SK-N-MC (cell line): Measurements from ENCODE around the gene TTC7B.

Experiments used
- DNase-seq: peaks from one replicate; pipeline ENCODE4 v3.0.0-alpha.2; 2011; ENCODE audit warnings: low read depth, low spot score
- H3K27ac ChIP-seq: fragments of 200-600 bp; sonication (generic); 2 replicates; pipeline ENCODE4 v1.5.1; 2016; ENCODE audit warnings: mixed run types
- H3K36me3 ChIP-seq: fragments of 200-600 bp; sonication (generic); 2 replicates; pipeline ENCODE4 v1.6.1; 2017; ENCODE audit warnings: antibody characterized with exemption, low read length, mixed read lengths; ENCODE audit not compliant: insufficient read depth
- H3K4me3 ChIP-seq: fragments of 200-600 bp; sonication (generic); 2 replicates; pipeline ENCODE4 v1.5.1; 2016
- H3K9ac ChIP-seq: fragments of 200-600 bp; sonication (generic); 2 replicates; pipeline ENCODE4 v1.8.0; 2017; ENCODE audit warnings: mixed run types, mixed read lengths; ENCODE audit not compliant: insufficient read length
- H3K9me3 ChIP-seq: fragments of 200-600 bp; sonication (generic); 2 replicates; pipeline ENCODE4 v1.6.1; 2017; ENCODE audit warnings: low read depth, mild to moderate bottlenecking, antibody characterized with exemption, low read length, moderate library complexity, mixed read lengths
- EZH2 ChIP-seq: fragments of 200-600 bp; sonication (generic); IDR thresholded peaks from one replicate; pipeline ENCODE4 v1.6.1; 2017; ENCODE audit warnings: antibody characterized with exemption
- FOXP2 ChIP-seq: optimal IDR thresholded peaks from 2 replicates; pipeline ENCODE3; 2011; ENCODE audit warnings: mild to moderate bottlenecking, moderate library complexity; ENCODE audit not compliant: insufficient read depth; ENCODE audit errors: extremely low read length, control extremely low read depth
- POLR2AphosphoS5 ChIP-seq: IDR thresholded peaks from 2 replicates; pipeline ENCODE4 v1.6.1; 2012; ENCODE audit warnings: mild to moderate bottlenecking, low read depth, low read length, borderline replicate concordance

TTC7B gene

GRCh38 chr14:90726656-90727055 lies 89.6 kb downstream of the TTC7B start:
- H3K9me3 ChIP-seq = no peaks in the 10 kb centered on the region
- H3K4me3 ChIP-seq = no peak overlapping the region
- DNase-seq = no peak
- H3K9ac ChIP-seq = no peak overlapping the region
- no peaks in the 10 kb centered on the region for H3K36me3 ChIP-seq
- H3K27ac ChIP-seq = no peak overlapping the region
- TF ChIP-seq EZH2 (no peak), FOXP2 (no peak), POLR2AphosphoS5 (no peak)

GRCh38 chr14:90724866-90725265 lies 91.4 kb downstream of the TTC7B start:
- TF ChIP-seq POLR2AphosphoS5 = no peak
- no peak for TF ChIP-seq FOXP2
- TF ChIP-seq EZH2 = no peak
- H3K9me3 ChIP-seq = no peaks in the 10 kb centered on the region
- no peaks in the 10 kb centered on the region for H3K36me3 ChIP-seq
- H3K9ac ChIP-seq = no peak overlapping the region
- no peak overlapping the region for H3K27ac ChIP-seq
- no peak for DNase-seq
- no peak overlapping the region for H3K4me3 ChIP-seq

- Histone ChIP-seq H3K4me3 (no peak overlapping the region), H3K9me3 (no peaks in the 10 kb centered on the region), H3K27ac (no peak overlapping the region), H3K9ac (no peak overlapping the region), H3K36me3 (no peaks in the 10 kb centered on the region)
- no peak for DNase-seq
- no peak for TF ChIP-seq FOXP2
- TF ChIP-seq POLR2AphosphoS5 = no peak
- no peak for TF ChIP-seq EZH2
Observed at GRCh38 chr14:90722590-90722989, 93.6 kb downstream of the TTC7B start.

DNA sequence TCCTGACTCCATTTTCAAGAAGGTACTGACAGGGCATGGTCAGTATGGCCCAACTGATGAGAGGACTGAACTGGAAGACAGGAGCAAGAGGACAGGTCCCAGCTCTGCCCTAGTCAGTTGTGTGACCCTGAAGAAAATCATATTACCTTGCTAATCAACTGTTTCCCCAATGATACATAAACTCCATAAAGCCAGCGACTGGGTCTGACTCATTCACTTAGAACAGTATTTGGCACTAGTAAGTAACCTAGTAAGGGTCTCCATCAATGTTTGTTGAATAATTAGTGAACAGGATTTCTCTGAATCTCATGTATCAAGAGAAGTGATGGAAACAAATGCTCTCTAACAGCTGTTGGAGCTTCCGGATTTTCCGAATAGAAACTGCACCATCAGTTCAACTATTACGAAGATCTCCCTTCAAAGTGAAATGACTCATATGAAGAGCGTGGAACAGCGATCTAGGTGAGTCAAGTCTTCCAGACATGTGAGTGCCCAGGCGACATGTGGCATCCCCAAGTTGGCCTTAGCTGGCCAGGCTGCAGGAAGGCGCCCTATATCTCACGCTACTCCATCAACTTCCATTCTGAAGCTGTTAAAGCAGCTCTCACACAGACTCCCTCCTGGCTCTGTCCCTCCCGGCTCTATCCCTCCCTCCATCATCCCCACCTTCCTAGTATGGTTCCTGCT lies 94.5 kb downstream of the TTC7B start:
- H3K27ac ChIP-seq = no peak overlapping the region
- DNase-seq = no peak
- H3K4me3 ChIP-seq = no peak overlapping the region
- no peaks in the 10 kb centered on the region for H3K9me3 ChIP-seq
- TF ChIP-seq FOXP2 = no peak
- no peak overlapping the region for H3K9ac ChIP-seq
- H3K36me3 ChIP-seq = no peaks in the 10 kb centered on the region

DNA sequence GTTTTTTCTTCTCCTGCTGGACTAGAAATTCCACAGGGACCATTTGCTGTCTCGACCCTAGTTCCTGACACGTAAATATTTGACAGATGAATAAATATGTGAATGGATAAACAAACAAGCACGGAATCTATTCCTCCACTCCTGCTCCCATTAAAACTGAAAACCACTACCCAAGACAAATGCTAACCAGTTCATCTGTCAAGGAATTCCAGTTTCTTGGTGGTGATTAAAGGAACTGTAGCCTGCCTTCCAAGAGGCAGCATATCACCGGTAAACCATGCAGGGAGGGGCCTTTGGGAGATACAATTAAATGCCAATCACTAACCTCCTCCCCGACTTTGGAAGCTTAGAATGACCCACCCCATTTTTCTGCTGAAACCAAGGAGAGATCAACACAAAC lies 95.4 kb downstream of the TTC7B start:
- DNase-seq = no peak
- Histone ChIP-seq H3K4me3 (no peak overlapping the region), H3K9me3 (no peaks in the 10 kb centered on the region), H3K27ac (no peak overlapping the region), H3K9ac (no peak overlapping the region), H3K36me3 (no peaks in the 10 kb centered on the region)
- no peak for TF ChIP-seq FOXP2
- no peak for TF ChIP-seq EZH2
- TF ChIP-seq POLR2AphosphoS5 = no peak

DNA sequence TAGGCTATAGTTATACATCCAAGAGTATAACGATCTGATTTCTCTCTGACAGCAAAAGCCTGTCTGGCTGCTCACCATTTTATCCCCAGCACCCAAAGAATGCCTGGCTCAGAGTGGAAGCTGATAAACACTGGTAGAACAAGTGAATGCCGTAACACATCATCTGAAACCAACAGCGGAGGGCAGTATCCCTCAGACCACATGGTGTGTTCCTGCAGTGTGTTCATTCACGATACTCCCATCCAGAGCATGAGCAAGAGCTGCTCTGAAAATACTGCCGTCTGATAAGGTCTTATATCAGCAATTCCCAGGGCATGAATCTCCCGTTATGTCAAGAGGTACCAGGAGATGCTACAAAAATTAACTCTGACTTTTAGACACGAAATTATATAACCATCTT lies 95.9 kb downstream of the TTC7B start:
- no peak overlapping the region for H3K27ac ChIP-seq

GRCh38 chr14:90717916-90718315 lies 98.3 kb downstream of the TTC7B start:
- no peak overlapping the region for H3K9ac ChIP-seq
- no peak overlapping the region for H3K4me3 ChIP-seq
- H3K9me3 ChIP-seq = no peaks in the 10 kb centered on the region
- no peak for DNase-seq
- TF ChIP-seq EZH2 (no peak), POLR2AphosphoS5 (no peak), FOXP2 (no peak)
- peaks cover 3% of the 10 kb centered on the region; the same call in 1 of the 2 replicates for H3K36me3 ChIP-seq
- H3K27ac ChIP-seq = no peak overlapping the region

More for the DNA sequence above, 95.9 kb downstream of the TTC7B start:
- no peak overlapping the region for H3K4me3 ChIP-seq
- no peak for DNase-seq
- H3K9me3 ChIP-seq = no peaks in the 10 kb centered on the region
- no peak overlapping the region for H3K9ac ChIP-seq
- no peak for TF ChIP-seq EZH2
- TF ChIP-seq POLR2AphosphoS5 = no peak
- TF ChIP-seq FOXP2 = no peak
- H3K36me3 ChIP-seq = no peaks in the 10 kb centered on the region

- no peak overlapping the region for H3K4me3 ChIP-seq
- no peak overlapping the region for H3K9ac ChIP-seq
Observed at GRCh38 chr14:90715993-90716392, 100.2 kb downstream of the TTC7B start.

DNA sequence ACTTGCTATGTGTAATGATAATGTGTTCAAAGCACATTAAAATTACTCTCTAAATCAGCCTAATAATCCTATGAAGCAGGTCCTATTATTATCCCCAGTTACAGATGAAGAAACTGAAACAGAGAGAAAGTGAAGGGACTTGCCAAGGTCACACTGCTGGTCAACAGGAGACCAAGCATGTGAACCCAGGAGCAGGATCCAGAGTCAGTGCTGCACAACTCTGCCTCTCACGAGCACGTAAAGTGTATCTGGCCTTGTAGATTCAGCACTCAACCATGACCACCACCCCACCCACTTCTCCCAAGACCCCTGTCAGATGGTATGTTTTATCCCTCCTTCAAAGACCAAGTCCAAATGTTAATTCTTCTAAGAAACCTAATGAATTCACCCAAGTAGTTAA lies 100.7 kb downstream of the TTC7B start:
- H3K9me3 ChIP-seq = no peaks in the 10 kb centered on the region
- no peak for TF ChIP-seq FOXP2
- TF ChIP-seq EZH2 = no peak
- TF ChIP-seq POLR2AphosphoS5 = no peak
- peaks cover 3% of the 10 kb centered on the region; the same call in 1 of the 2 replicates for H3K36me3 ChIP-seq
- H3K27ac ChIP-seq = no peak overlapping the region
- no peak overlapping the region for H3K4me3 ChIP-seq
- no peak overlapping the region for H3K9ac ChIP-seq
- DNase-seq = no peak

More at GRCh38 chr14:90715993-90716392, 100.2 kb downstream of the TTC7B start:
- peaks cover 3% of the 10 kb centered on the region; the same call in 1 of the 2 replicates for H3K36me3 ChIP-seq
- H3K9me3 ChIP-seq = no peaks in the 10 kb centered on the region
- no peak for TF ChIP-seq EZH2
- TF ChIP-seq FOXP2 = no peak
- no peak for TF ChIP-seq POLR2AphosphoS5
- H3K27ac ChIP-seq = no peak overlapping the region
- DNase-seq = no peak
